NT2/D1 (cell line): ENCODE results near the gene FRY.

Source experiments
- YY1 ChIP-seq: IDR thresholded peaks from 2 replicates; pipeline ENCODE4 v1.6.1; 2011; ENCODE audit not compliant: insufficient read length, insufficient read depth
- ZNF274 ChIP-seq: IDR thresholded peaks from 2 replicates; pipeline ENCODE4 v1.6.1; 2011; ENCODE audit warnings: mild to moderate bottlenecking, low read depth, low read length

DNA sequence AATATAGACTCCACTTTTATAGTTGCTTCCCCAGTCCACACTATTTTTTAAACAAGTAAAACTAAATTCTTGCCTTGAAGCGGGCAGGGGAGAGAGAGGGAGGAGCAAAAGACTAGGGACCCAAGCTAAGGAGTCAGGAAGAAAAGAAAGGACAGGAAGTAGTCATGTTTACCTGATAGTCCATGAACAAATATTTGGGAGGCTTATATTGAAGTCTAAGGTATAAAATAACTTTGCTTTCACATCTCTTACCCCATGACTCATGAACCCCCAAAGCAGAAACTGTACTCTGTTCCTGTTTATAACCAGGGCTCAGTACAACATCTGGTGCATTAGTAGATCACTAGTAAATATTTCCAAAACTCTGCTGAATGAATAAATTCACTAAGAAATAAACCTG, 216.3 kb downstream of the FRY start:
- no peak for TF ChIP-seq ZNF274
- no peak for TF ChIP-seq YY1
